Measurements from ENCODE around the gene GLT6D1.

- TF ChIP-seq CTCF (IDR thresholded peaks at IDR 0.05): no peak
- no peak for TF ChIP-seq POLR2A (IDR thresholded peaks at IDR 0.05)
Observed at GRCh38 chr9:135588886-135589595, 50.3 kb downstream of the GLT6D1 start.
